Astrocyte of the cerebellum (primary cell): ENCODE data around the gene SUN2.

ENCODE experiments used
- DNase-seq: peaks from one replicate; pipeline ENCODE4 v3.0.0-alpha.2; 2011; ENCODE audit warnings: low read depth
- H3K4me3 ChIP-seq: 2 replicates; pipeline ENCODE4 v1.5.1; 2011; ENCODE audit warnings: mild to moderate bottlenecking, low read depth, low read length, moderate library complexity
- CTCF ChIP-seq: IDR thresholded peaks from 2 replicates; pipeline ENCODE4 v1.5.1; 2012; ENCODE audit warnings: low read length, low read depth, moderate library complexity, mild to moderate bottlenecking; ENCODE audit errors: missing control alignments
- in situ Hi-C: cut with HindIII; loops from 2 replicates; pipeline ENCODE4 v1.10.0; 2017; ENCODE audit warnings: low sequenced_read_pairs

SUN2 gene

GRCh38 chr22:38755155-38755910, 465 bp downstream of the SUN2 start:
- no peak for TF ChIP-seq CTCF
- peak overlapping the region; percentile 63 for H3K4me3 ChIP-seq
- in situ Hi-C loops = no loop called here
- DNase-seq = no peak

GRCh38 chr22:38754751-38755154, 1.0 kb downstream of the SUN2 start:
- in situ Hi-C loops = no loop called here

GRCh38 chr22:38753948-38754750, 1.6 kb downstream of the SUN2 start:
- DNase-seq = peak; percentile 33
- peak overlapping the region; percentile 63 for H3K4me3 ChIP-seq
- in situ Hi-C loops = no loop called here
- no peak for TF ChIP-seq CTCF

More at GRCh38 chr22:38754751-38755154, 1.0 kb downstream of the SUN2 start:
- H3K4me3 ChIP-seq = peak overlapping the region; percentile 63
- TF ChIP-seq CTCF = no peak
- no peak for DNase-seq

GRCh38 chr22:38751422-38752346, 4.1 kb downstream of the SUN2 start:
- H3K4me3 ChIP-seq = no peak overlapping the region
- TF ChIP-seq CTCF = no peak
- DNase-seq = no peak
- in situ Hi-C loops = no loop called here

GRCh38 chr22:38751066-38751421, 4.8 kb downstream of the SUN2 start:
- TF ChIP-seq CTCF = no peak
- DNase-seq = no peak
- in situ Hi-C loops = no loop called here
- H3K4me3 ChIP-seq = no peak overlapping the region

GRCh38 chr22:38750638-38751037, 5.2 kb downstream of the SUN2 start:
- no peak overlapping the region for H3K4me3 ChIP-seq
- TF ChIP-seq CTCF = no peak
- in situ Hi-C loops = no loop called here
- no peak for DNase-seq
